Measurements from ENCODE around the gene KAT5. TPM values are rescaled to one million over a fixed set of nuclear protein-coding genes. Genes with fewer than 3 reads are reported as not detected.
A peak's percentile ranks its signal among the peaks of the same experiment; 100 is the strongest.

Gene KAT5
- total RNA-seq (134 and 142 TPM in 2 replicates), polyA plus RNA-seq (84.6 and 131 TPM in 2 replicates), polyA minus RNA-seq (111 and 122 TPM in 2 replicates)
- total RNA-seq (2013) = 72.9 TPM

- Mint-ChIP-seq H3K27ac (peak within 1 kb of the TSS; percentile 99), H3K27me3 (no peaks in the 10 kb centered on the region), H3K4me3 (peak within 1 kb of the TSS; percentile 92), H3K9me3 (ENCODE audit: insufficient read depth) (no peaks in the 10 kb centered on the region), H3K4me1 (peaks cover 27% of the 10 kb centered on the region)
- H3K27ac ChIP-seq (ENCODE audit: low read length in 2 of 2) = peak within 1 kb of the TSS; percentile 98 to 99
- TF ChIP-seq EZH2 (IDR thresholded peaks at IDR 0.05; ENCODE audit: borderline replicate concordance, insufficient read depth, low read depth, low read length, poor library complexity, severe bottlenecking) (no peak), CTCF (IDR thresholded peaks at IDR 0.05) (peak; percentile 98)
- H3K79me2 ChIP-seq (ENCODE audit: control insufficient read depth, insufficient read depth, low read length) = peaks cover 21% of the 10 kb centered on the region
- peak within 1 kb of the TSS; percentile 99 for H3K9ac ChIP-seq (ENCODE audit: low read length)
- intact Hi-C loops (cut with micrococcal nuclease) = loop anchor here (1.0 to 5.0 kb wide), 13 partner anchors 8 to 555 kb away; partner anchors contain the start of genes AP5B1, CCDC85B, CFL1 and MAP3K11
- ChIA-PET POLR2A (interaction anchor here (0.5 to 2.6 kb wide), 24 partner anchors 9 to 344 kb away, joined by 3 to 28 read pairs (median 5); partner anchors contain the start of genes AP5B1, CCDC85B, FAM89B and PCNX3), CTCF (interaction anchor here (0.7 to 2.9 kb wide), 45 partner anchors 8 to 428 kb away, joined by 3 to 49 read pairs (median 5); partner anchors contain the start of genes AP5B1, CCDC85B, FIBP and MUS81)
- H3K4me3 ChIP-seq (ENCODE audit: control extremely low read depth in 1 of 5, extremely low read depth in 1 of 5, insufficient read depth in 1 of 5, low read depth in 2 of 5, low read length in 4 of 5) = peak within 1 kb of the TSS; percentile 41 to 94 (median 84)
- under 1% methylated on average over 65 of the region's 65 CpGs for WGBS (ENCODE audit: insufficient coverage)
- H2AFZ ChIP-seq (ENCODE audit: insufficient read depth, low read depth, low read length, poor library complexity, severe bottlenecking) = peak within 1 kb of the TSS; percentile 100
- no peaks in the 10 kb centered on the region for H3K27me3 ChIP-seq (replicated peaks in 1 of 4; ENCODE audit: control extremely low read depth in 1 of 4, control insufficient read depth in 3 of 4, insufficient read depth in 4 of 4, low read length in 3 of 4)
- peak within 1 kb of the TSS; percentile 90 for H3K4me2 ChIP-seq (replicated peaks; ENCODE audit: low read depth, low read length, poor library complexity, severe bottlenecking)
- H4K20me1 ChIP-seq (ENCODE audit: control insufficient read depth, insufficient read depth, low read length, poor library complexity, severe bottlenecking) = peaks cover 18% of the 10 kb centered on the region
- H3K4me1 ChIP-seq (ENCODE audit: control insufficient read depth in 2 of 2, insufficient read depth in 2 of 2, low read length in 2 of 2) = peaks cover 10 to 17% of the 10 kb centered on the region in 2 donors
- H3K36me3 ChIP-seq (replicated peaks in 1 of 2; ENCODE audit: control extremely low read depth in 1 of 2, control insufficient read depth in 1 of 2, extremely low read depth in 1 of 2, insufficient read depth in 2 of 2, low read length in 1 of 2) = peaks cover 0 to 39% of the 10 kb centered on the region in 2 experiments
- H3K9me3 ChIP-seq (ENCODE audit: control extremely low read depth in 1 of 3, control insufficient read depth in 2 of 3, insufficient read depth in 1 of 3, low read length in 2 of 3) = no peaks in the 10 kb centered on the region
- DNase-seq (peak; percentile 100), ATAC-seq (ENCODE audit: low read depth) (peak; percentile 82)
Measured at GRCh38 chr11:65711785-65712632, at the start of gene KAT5. TSS of gene KAT5 (plus strand) at chr11:65712252. CDS start at chr11:65712268, 16 bp downstream.

Data from B cell (primary cell).